BLaER1 treated with 17β-estradiol and CSF1 and Interleukin-3, amounts not matched to agents 10 nM and 100 nM (cell line): ENCODE results near the gene EML6.

ENCODE experiments used
- H3K27ac ChIP-seq, 11 experiments: shearing (Covaris generic); formaldehyde crosslinking; 2 replicates each; pipeline ENCODE4 v1.8.1; 2022
- H3K27me3 ChIP-seq, 11 experiments: shearing (Covaris generic); formaldehyde crosslinking; 2 replicates each; pipeline ENCODE4 v1.8.1; 2022
- H3K36me3 ChIP-seq, 11 experiments: shearing (Covaris generic); formaldehyde crosslinking; 2 replicates each; pipeline ENCODE4 v1.8.1; 2022
- H3K4me1 ChIP-seq, 10 experiments: shearing (Covaris generic); formaldehyde crosslinking; 2 replicates each; pipeline ENCODE4 v1.8.1; 2022
- H3K4me2 ChIP-seq, 11 experiments: shearing (Covaris generic); formaldehyde crosslinking; 2 replicates each; pipeline ENCODE4 v1.8.1; 2022
- H3K4me3 ChIP-seq, 10 experiments: shearing (Covaris generic); formaldehyde crosslinking; 2 replicates each; pipeline ENCODE4 v1.8.1; 2022
- H3K9ac ChIP-seq, 11 experiments: shearing (Covaris generic); formaldehyde crosslinking; 2 replicates each; pipeline ENCODE4 v1.8.1; 2022
- H3K9me3 ChIP-seq, 11 experiments: shearing (Covaris generic); formaldehyde crosslinking; replicated peaks in 1 of 11; 2 replicates each; pipeline ENCODE4 v1.8.1; 2022
- H4K20me1 ChIP-seq, 11 experiments: shearing (Covaris generic); formaldehyde crosslinking; 2 replicates each; pipeline ENCODE4 v1.8.1; 2022
- Cebpa-rat ChIP-seq, 11 experiments: shearing (Covaris generic); IDR thresholded peaks; 2 replicates each; pipeline ENCODE4 v1.8.1; 2022

EML6 gene

GRCh38 chr2:54771166-54771885 lies 47.9 kb downstream of the EML6 start:
- Histone ChIP-seq H3K27me3 (no peaks in the 10 kb centered on the region), H4K20me1 (no peaks in the 10 kb centered on the region), H3K4me3 (no peak overlapping the region), H3K9ac (no peak overlapping the region), H3K4me2 (no peak overlapping the region), H3K9me3 (peaks cover 14 to 27% (median 19%) of the 10 kb centered on the region in 11 experiments), H3K27ac (no peak overlapping the region), H3K4me1 (peaks cover 0 to 10% (median 0%) of the 10 kb centered on the region in 10 experiments; a peak in 6 of 20 replicates), H3K36me3 (no peaks in the 10 kb centered on the region)
- TF ChIP-seq Cebpa-rat (IDR thresholded peaks at IDR 0.05), result no peak

DNA sequence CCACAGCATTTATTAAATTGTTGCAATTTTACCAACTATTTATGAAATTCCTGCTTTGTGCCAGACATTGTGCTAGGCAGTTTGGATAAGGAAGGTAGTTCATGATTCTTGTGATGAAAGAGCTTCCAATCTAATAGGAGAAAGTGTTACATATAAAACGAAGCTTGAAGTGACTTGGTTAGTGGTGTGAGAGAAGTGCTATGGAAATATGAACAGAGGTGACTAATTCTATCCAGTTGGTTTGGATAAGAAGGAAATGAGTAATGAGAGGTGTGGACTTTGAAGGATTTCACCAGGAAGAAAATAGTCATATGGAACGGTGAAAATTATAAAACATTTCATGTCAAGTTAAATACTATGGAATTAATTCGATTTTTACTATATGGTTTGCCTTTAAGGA lies 48.6 kb downstream of the EML6 start:
- H3K4me1 ChIP-seq, result peaks cover 0 to 16% (median 0%) of the 10 kb centered on the region in 10 experiments; a peak in 6 of 20 replicates
- H3K27me3 ChIP-seq, result no peaks in the 10 kb centered on the region
- no peak overlapping the region for H3K4me3 ChIP-seq
- no peaks in the 10 kb centered on the region for H4K20me1 ChIP-seq
- no peak overlapping the region for H3K4me2 ChIP-seq
- no peak overlapping the region for H3K27ac ChIP-seq
- no peaks in the 10 kb centered on the region for H3K36me3 ChIP-seq
- TF ChIP-seq Cebpa-rat (IDR thresholded peaks at IDR 0.05), result no peak
- no peak overlapping the region for H3K9ac ChIP-seq
- peaks cover 14 to 30% (median 19%) of the 10 kb centered on the region in 11 experiments for H3K9me3 ChIP-seq

- H4K20me1 ChIP-seq, result no peaks in the 10 kb centered on the region
- no peak overlapping the region for H3K4me2 ChIP-seq
- H3K9me3 ChIP-seq, result peaks cover 14 to 33% (median 19%) of the 10 kb centered on the region in 11 experiments
- H3K4me1 ChIP-seq, result peaks cover 0 to 19% (median 0%) of the 10 kb centered on the region in 10 experiments; a peak in 6 of 20 replicates
- H3K27ac ChIP-seq, result no peak overlapping the region
- H3K9ac ChIP-seq, result no peak overlapping the region
- H3K36me3 ChIP-seq, result no peaks in the 10 kb centered on the region
- TF ChIP-seq Cebpa-rat (IDR thresholded peaks at IDR 0.05), result no peak
- H3K4me3 ChIP-seq, result no peak overlapping the region
- H3K27me3 ChIP-seq, result no peaks in the 10 kb centered on the region
These were observed 49.1 kb downstream of the EML6 start for GRCh38 chr2:54772531-54772930.

DNA sequence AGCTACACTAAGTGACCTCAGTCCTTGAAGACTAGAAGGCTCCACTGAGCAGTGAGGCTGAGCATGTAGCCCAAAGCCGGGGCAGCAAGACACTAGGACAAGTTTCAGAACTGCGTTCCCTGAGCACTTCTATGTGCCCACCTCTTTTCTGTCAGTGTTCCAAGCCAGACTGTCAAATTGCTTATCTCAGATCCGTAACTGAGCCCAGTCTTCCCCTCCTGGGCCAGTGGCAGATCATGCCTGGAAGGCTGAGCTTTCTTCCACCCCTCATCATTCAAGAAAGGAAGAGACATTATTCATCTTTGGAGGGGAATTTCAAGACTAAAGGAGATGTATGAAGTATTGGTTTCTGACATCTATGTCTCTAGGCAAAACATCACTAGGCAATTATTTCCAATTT lies 49.8 kb downstream of the EML6 start:
- no peak for TF ChIP-seq Cebpa-rat (IDR thresholded peaks at IDR 0.05)

GRCh38 chr2:54773838-54774237 lies 50.4 kb downstream of the EML6 start:
- H3K4me3 ChIP-seq, result no peak overlapping the region
- no peak for TF ChIP-seq Cebpa-rat (IDR thresholded peaks at IDR 0.05)
- H3K4me1 ChIP-seq, result peaks cover 0 to 10% (median 0%) of the 10 kb centered on the region in 10 experiments; a peak in 3 of 20 replicates
- H4K20me1 ChIP-seq, result no peaks in the 10 kb centered on the region
- no peak overlapping the region for H3K4me2 ChIP-seq
- no peak overlapping the region for H3K27ac ChIP-seq
- peaks cover 14 to 33% (median 19%) of the 10 kb centered on the region in 11 experiments for H3K9me3 ChIP-seq
- H3K27me3 ChIP-seq, result no peaks in the 10 kb centered on the region
- no peaks in the 10 kb centered on the region for H3K36me3 ChIP-seq
- H3K9ac ChIP-seq, result no peak overlapping the region

More for the DNA sequence above, 49.8 kb downstream of the EML6 start:
- Histone ChIP-seq H3K4me2 (no peak overlapping the region), H3K9ac (no peak overlapping the region), H3K4me1 (peaks cover 0 to 12% (median 0%) of the 10 kb centered on the region in 10 experiments; a peak in 6 of 20 replicates), H4K20me1 (no peaks in the 10 kb centered on the region), H3K36me3 (no peaks in the 10 kb centered on the region), H3K9me3 (peaks cover 14 to 33% (median 19%) of the 10 kb centered on the region in 11 experiments), H3K27me3 (no peaks in the 10 kb centered on the region), H3K4me3 (no peak overlapping the region), H3K27ac (no peak overlapping the region)

GRCh38 chr2:54775710-54776109 lies 52.2 kb downstream of the EML6 start:
- Histone ChIP-seq H3K36me3 (no peaks in the 10 kb centered on the region), H3K4me2 (no peak overlapping the region), H3K9me3 (peaks cover 14 to 33% (median 19%) of the 10 kb centered on the region in 11 experiments), H3K27ac (no peak overlapping the region), H3K9ac (no peak overlapping the region), H3K27me3 (no peaks in the 10 kb centered on the region), H3K4me3 (no peak overlapping the region), H3K4me1 (peaks cover 0 to 10% (median 0%) of the 10 kb centered on the region in 10 experiments; a peak in 3 of 20 replicates), H4K20me1 (no peaks in the 10 kb centered on the region)
- no peak for TF ChIP-seq Cebpa-rat (IDR thresholded peaks at IDR 0.05)

GRCh38 chr2:54776494-54776893 lies 53.0 kb downstream of the EML6 start:
- no peaks in the 10 kb centered on the region for H3K36me3 ChIP-seq
- H3K4me1 ChIP-seq, result peaks cover 0 to 10% (median 0%) of the 10 kb centered on the region in 10 experiments; a peak in 3 of 20 replicates
- H3K27me3 ChIP-seq, result no peaks in the 10 kb centered on the region
- no peak overlapping the region for H3K4me3 ChIP-seq
- no peak overlapping the region for H3K4me2 ChIP-seq
- no peaks in the 10 kb centered on the region for H4K20me1 ChIP-seq
- H3K27ac ChIP-seq, result no peak overlapping the region
- no peak overlapping the region for H3K9ac ChIP-seq
- no peak for TF ChIP-seq Cebpa-rat (IDR thresholded peaks at IDR 0.05)
- H3K9me3 ChIP-seq, result peaks cover 14 to 33% (median 19%) of the 10 kb centered on the region in 11 experiments

DNA sequence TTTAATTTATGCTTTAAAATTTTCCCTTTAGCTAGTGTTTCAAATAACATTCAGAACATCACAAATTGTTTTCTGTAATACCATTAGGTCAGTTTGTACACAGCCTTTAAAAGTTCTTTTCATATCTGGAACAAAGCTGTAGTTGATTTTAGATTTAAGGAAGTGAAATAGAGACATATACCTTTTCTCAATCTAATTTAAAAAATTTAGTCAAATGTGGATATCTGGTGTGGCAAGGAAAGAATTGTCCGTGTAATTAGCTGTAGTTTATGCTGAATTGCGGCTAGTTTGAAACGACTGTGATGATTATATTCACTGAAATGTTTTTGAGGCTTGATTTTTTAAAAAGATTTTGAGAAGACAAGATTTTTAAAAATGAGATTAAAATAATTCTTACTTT lies 59.9 kb downstream of the EML6 start:
- no peaks in the 10 kb centered on the region for H3K27me3 ChIP-seq
- H3K9me3 ChIP-seq, result no peaks in the 10 kb centered on the region
- H3K27ac ChIP-seq, result no peak overlapping the region
- H3K4me2 ChIP-seq, result no peak overlapping the region
- H4K20me1 ChIP-seq, result no peaks in the 10 kb centered on the region
- H3K4me3 ChIP-seq, result no peak overlapping the region
- no peak for TF ChIP-seq Cebpa-rat (IDR thresholded peaks at IDR 0.05)
- no peaks in the 10 kb centered on the region for H3K36me3 ChIP-seq
- no peaks in the 10 kb centered on the region for H3K4me1 ChIP-seq
- no peak overlapping the region for H3K9ac ChIP-seq

DNA sequence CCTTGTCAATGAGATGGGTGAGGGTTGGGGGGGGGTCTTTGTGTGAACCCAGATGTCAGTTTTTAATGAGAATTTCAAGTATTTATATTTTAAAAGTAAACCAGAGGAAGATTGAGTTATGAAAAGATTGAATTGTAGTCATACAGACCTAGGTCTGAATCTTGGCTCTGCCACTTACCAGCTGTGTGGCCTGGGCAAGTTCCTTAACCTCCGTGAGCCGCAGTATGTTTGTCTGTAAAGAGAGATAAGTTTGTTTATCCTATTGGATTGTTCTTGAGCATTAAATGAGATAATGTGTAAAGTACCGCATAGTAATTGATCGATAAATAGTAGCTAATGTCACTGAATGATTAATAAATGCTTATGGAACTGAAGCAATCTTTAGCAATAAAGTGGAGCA lies 63.8 kb downstream of the EML6 start:
- no peak for TF ChIP-seq Cebpa-rat (IDR thresholded peaks at IDR 0.05)
- H3K4me2 ChIP-seq, result no peak overlapping the region

More for the DNA sequence above, 63.8 kb downstream of the EML6 start:
- H3K9me3 ChIP-seq, result no peaks in the 10 kb centered on the region
- no peaks in the 10 kb centered on the region for H3K27me3 ChIP-seq
- H3K27ac ChIP-seq, result no peak overlapping the region
- no peak overlapping the region for H3K4me3 ChIP-seq
- H3K4me1 ChIP-seq, result no peaks in the 10 kb centered on the region
- no peaks in the 10 kb centered on the region for H4K20me1 ChIP-seq
- H3K9ac ChIP-seq, result no peak overlapping the region
- H3K36me3 ChIP-seq, result no peaks in the 10 kb centered on the region
